GM12892 (cell line): ENCODE data around the gene LYRM1.

Experiments
- POLR2A ChIP-seq: IDR thresholded peaks from 2 replicates; pipeline ENCODE4 v1.6.1; 2011; ENCODE audit warnings: low read depth, low read length, control low read depth
- POLR2AphosphoS5 ChIP-seq: IDR thresholded peaks from 2 replicates; pipeline ENCODE4 v1.6.1; 2011; ENCODE audit warnings: low read depth, low read length, control low read depth
- TAF1 ChIP-seq: IDR thresholded peaks from 2 replicates; pipeline ENCODE4 v1.6.1; 2011; ENCODE audit warnings: low read depth, mild to moderate bottlenecking, control low read depth, low read length, borderline replicate concordance

DNA sequence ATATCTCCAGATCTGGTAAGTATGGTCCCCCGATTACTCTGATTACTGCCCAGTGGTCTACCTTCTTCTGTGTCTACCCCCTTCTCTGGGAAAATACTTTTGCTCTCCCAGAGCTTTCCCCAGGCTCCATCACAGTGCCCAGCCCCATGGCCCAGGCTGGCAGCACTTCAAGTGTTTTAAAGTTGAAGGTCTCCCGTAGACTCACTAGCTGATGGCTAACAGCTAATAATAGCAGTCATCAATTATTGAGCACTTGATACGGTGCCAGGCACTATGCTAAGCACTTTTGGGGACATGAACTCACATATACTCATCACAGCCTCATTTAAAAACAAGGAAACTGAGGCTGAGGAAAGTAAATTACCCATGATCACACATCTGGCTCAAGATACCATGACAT, 33.8 kb upstream of the LYRM1 start:
- TF ChIP-seq POLR2A (no peak), POLR2AphosphoS5 (no peak), TAF1 (no peak)
